NCI-H2107 treated with DMSO at 0.1 percent for 48 hours (cell line): ENCODE measurements around the gene SYT10.
"Not testable (repeated sequence)": the region's sequence is repeated elsewhere in the genome, so short reads cannot be mapped to it uniquely, and the experiment has no call there.

Experiments used
- DNase-seq: peaks from one replicate; lab custom pipeline; 2025; ENCODE audit not compliant: unreplicated experiment; lab: John Stamatoyannopoulos, UW

The SYT10 gene, protein sequence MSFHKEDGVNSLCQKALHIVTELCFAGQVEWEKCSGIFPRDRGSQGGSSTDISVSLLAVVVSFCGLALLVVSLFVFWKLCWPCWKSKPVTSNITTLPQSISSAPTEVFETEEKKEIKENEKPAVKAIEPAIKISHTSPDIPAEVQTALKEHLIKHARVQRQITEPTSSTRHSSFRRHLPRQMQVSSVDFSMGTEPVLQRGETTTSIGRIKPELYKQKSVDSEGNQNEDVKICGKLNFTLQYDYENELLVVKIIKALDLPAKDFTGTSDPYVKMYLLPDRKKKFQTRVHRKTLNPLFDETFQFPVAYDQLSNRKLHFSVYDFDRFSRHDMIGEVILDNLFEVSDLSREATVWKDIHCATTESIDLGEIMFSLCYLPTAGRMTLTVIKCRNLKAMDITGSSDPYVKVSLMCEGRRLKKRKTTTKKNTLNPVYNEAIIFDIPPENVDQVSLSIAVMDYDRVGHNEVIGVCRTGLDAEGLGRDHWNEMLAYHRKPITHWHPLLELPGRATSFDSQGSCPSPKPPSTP

DNA sequence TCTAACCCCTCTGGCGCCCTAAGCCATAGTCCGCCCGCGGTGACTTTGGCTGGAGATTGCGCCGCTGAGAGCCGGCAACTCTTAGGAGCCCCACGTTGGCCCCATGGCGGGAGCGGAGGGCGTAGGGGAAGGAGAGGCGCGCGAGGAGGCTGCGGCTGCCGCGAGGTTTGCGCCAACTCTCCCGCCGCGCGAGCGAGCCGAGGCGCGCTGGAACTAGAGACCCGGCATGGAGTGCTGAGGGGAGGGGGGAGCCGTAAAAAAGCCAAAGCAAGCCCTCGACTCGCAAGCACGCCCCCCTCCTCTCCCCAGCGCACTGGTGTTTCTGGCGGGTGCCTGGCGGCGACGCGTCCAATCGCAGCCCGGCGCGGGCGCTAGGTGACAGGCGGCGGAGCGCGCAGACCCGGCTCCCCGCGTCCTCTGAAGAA lies at the start of gene SYT10:
TSS of gene SYT10 (minus strand) at position 233 of the 425 bp plus-strand sequence. CDS start 297 bp downstream, outside the sequence.
- DNase-seq = peak; percentile 9

DNA sequence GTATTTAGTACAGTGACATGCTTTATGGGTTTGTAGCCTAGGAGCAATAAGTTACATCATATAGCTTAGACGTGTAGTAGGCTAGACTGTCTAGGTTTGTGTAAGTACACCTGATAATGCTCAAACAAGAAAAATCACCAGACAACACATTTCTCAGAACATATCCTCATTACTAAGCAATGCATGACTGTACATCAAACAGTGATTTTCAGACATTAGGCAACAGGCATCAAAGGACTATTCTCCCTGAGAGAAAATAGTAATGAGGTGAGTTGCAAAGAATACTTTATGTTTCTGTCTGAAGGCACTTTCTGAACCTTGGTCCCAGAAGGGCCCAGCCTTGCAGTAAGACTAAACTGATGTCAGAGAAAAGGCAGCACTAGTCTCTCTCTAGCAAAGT lies 48.4 kb upstream of the SYT10 start:
- DNase-seq = no peak

DNA sequence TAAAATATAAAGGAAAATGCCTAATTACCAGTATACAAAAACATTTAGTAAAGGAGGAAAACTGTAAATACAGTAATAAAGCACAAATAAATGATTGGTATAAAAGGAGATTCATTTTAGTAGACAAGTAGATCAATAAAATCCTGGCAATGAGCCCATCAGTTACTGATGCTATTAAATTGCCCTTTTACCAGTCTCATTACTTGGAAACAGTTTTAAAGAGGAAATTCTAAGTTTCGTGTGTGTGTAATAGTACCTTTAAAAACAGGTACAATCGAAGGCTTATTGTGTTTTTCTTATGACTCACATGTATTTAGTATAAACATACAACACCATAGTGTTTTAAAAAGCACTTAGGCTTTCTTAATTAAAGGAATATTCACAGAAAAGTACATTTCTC lies 46.4 kb upstream of the SYT10 start:
- DNase-seq = no peak

DNA sequence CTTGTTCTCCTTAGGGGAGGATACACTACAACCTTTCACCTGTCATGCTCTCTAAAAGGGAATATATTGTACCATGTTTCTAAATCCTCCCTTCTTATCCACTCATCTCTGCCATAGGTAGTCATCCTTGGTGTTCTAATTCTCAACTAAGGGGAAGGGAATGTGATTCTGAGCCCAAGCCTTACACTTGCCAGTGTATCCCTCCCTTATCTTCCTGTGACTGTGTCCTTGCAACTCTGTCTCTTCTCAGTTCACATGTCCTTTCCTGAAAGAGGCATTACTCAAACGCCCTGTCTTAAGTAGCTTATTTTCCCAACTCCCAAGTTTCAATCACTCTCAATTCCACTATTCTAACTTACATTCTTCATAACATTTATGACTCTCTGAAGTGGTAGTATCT lies 44.5 kb upstream of the SYT10 start:
- no peak for DNase-seq

DNA sequence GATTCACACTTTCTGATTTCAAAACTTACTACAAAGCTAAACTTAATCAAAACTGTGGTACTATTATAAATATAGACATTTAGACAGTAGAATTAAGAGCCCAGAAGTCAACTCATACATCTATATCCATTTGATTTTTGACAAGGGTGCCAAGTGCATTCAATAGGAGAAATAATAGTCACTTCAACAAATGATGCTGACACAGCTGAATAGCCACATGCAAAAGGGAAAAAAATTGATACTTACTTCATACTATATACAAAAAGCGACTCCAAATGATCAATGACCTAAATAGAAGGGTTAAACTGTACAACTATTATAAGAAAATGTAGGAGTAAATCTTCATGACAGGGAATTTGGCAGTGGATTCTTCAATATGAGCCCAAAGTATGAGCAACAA lies 40.7 kb upstream of the SYT10 start:
- no peak for DNase-seq

DNA sequence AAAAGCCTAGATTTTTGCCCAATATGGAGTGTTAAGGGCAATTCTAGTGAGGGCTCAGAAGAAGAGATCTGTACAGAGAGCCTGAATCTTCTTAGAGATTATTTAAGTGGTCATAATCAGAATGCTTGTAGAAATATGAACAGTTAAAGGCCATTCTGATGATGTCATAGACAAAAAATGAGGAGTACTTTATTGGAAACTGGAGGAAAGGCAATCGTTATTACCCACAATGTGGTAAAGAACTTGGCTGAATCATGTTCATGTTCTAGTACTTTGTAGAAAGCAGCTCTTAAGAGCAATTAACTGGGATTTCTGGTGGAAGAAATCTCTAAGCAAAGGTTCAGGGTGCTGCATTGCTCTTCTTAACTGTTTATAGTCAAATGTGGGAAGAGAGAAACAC lies 36.4 kb upstream of the SYT10 start:
- no peak for DNase-seq

DNA sequence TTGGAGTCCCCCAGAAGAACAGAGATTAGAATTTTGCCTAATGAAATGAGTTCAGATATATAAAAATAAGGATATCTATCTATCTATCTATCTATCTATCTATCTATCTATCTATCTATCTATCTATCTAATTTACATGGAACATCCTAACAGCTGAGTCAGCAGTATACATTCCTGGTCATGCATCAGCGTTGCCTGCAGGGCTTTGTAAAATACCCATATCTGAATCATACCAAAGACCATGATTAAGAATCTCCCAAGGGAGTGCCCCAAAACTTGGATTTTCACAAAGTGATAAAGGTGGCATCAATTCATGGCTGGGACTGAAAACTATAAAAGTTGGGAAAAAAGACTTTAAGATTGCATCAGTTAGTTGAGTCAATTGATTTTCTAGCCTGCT lies 32.7 kb upstream of the SYT10 start:
- no peak for DNase-seq

DNA sequence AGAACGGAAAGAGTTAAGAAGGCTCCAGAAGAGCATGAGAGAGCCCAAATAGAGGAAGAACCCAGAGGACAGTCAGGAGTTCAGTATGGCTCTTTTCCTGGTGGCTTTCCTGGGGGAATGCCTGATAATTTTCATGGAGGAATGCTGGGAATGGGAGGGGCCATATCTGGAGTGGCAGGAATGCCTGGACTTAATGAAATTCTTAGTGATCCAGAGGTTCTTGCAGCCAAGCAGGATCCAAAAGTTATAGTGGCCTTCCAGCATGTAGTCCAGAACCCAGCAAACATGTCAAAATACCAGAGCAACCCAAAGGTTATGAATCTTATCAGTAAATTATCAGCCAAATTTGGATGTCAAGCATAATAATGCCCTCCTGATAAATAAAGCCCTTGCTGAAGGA lies 15.5 kb upstream of the SYT10 start:
- DNase-seq = no peak

DNA sequence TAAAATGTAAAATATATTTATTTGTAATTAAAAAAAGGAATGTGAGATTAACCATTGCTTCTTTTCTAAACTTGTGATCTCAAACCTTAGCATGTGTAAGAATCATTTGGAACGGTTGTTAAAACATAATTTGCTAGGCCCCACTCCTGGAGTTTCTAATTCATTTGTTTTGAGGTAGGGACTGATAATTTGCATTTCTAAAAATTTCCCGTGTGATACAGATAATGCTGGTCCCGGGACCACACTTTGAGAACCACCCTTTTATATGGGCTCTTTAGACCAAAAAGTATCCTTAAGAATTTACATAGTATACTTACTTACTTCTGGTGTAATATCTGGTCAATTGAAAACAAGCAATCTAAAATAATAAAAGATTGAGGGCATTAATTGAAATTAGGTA lies 10.9 kb upstream of the SYT10 start:
- DNase-seq = no peak

DNA sequence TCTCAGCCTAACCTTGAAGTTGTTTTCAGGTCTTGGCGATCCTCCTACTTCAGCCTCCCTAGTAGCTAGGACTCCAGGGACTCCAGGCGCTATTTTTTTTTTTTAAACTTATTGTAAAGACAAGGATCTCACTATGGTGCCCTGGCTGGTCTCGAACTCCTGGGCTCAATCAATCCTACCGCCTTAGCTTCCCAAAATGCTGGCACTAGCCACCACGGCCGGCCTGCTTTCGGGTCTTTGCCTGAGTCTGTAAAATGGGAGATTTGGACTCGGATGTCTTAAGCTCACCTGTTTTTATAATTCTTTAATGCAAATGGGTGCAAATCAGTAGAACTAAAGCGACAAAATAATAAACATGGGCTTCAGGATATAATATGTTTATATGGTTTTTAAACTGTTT lies 858 bp upstream of the SYT10 start:
- DNase-seq = no peak

DNA sequence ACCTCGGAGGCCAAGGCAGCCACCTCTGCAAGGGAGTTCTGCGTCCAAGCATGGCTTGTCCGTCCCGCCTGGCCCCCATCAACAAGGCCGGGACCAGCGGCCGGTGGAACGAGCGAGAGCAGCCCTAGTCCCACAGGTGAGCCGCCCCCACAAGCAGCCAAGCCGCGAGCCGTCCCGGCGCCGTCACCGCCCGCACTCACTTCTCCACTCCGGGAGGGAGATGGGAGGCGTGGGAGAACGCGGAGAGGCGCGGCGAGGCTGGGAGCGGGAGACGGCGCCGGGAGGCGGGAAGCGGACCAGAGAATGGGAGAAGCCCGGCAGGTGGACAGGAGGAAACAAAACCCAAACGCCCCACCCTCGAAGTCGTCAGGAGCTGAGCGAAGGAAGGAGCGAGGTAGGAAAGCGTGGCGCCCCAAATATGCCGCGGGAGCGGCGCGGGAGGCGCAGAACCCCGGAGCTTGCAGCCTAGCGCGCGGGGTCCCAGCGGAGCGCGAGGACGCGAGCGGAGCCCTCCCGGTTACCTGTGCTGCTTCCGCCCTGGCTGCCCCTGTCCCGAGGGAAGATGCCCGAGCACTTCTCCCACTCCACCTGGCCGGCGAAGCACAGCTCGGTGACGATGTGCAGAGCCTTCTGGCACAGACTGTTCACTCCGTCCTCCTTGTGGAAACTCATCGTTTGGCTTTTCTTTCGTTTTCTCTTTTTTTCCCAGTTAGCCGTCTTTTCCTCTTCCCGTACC lies 600 bp downstream of the SYT10 start:
- DNase-seq = no peak

DNA sequence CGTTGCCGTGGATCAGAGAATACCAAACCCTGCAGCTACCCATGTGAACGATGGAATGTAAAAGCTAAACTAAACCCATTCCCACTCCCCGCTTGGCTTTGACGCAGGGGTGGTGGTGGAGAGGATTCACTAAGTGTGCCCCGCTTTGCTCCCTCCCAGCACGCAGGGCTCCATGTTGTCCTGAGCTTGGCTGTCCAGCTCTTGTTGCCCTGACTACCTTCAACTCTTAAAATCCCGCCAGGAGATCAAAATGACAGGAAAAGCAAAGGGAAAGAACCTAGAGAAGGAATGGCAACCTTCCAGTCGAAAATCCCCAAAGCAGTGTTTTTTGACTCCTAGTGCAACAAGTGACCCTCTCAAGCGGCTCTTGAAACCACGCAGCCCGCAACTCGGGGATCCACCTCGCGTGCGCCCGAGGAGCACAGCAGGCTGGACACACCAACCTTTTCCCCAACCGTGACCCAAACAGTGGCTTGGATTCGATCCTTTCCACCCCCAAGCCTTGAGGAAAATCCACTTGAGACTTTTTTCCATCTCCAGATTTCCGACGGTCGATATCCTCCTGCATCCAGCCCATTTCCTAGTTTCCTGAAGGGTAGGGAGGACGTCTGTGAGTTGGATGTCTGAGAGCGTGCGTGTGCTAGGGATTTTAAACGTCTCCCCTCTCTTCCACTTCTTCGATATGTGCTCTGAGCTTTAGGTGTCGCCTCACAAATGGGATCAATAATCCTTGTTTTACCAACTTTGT lies 1.4 kb downstream of the SYT10 start:
- DNase-seq = no peak

DNA sequence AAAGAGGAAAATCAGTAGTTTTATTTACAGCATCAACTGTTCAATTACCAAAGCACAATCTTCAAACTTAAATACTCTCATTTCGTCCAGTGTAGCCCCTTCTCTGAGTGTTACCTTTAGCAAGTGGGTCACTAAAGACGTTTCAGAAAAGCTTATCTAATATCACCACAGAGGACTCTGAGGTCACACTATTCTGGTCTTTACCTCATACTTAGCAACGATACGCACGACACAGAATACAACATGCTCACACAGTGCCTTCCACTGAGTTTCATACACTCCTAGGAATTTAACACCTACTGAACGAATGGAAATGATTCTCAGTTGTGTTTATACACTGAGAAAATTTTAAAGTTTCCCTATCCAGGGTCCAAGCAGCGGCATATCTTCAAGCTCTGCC lies 2.0 kb downstream of the SYT10 start:
- no peak for DNase-seq

DNA sequence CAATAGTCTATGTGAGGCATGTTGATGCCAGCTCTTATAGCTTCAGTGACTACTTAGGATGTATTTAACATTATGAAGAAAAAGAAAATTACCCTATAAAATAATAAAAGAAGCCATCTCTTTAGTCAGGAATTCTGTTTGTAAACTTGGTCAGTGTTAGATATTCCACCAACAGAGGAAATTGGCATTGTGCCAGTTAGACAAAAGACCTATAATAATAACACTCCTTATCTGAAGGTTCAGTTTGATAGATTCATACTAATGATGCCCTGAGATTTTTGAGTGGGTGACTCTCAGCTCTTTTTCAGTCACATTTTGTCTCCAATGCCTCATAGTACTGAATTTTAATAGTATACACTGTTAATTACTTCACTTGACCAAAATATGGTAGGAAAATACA lies 6.6 kb downstream of the SYT10 start:
- no peak for DNase-seq

DNA sequence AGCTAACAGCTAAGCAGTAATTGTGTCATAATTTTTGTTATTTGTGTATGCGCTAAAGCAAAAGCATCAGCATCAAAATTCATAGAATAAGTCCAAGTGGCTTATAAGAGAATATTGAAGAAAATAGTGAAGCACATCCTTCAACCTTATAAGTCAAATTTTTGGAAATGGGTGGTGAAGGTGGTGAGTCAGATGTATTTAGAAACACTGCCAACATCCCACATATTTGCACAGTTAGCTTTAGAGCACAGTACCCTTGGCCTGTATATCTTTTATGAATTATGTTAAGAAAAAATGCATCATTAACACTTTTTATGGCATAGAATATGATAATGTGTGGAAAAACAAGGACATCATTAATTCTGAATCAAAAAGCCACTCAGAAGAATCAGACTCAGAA lies 8.0 kb downstream of the SYT10 start:
- DNase-seq = no peak

DNA sequence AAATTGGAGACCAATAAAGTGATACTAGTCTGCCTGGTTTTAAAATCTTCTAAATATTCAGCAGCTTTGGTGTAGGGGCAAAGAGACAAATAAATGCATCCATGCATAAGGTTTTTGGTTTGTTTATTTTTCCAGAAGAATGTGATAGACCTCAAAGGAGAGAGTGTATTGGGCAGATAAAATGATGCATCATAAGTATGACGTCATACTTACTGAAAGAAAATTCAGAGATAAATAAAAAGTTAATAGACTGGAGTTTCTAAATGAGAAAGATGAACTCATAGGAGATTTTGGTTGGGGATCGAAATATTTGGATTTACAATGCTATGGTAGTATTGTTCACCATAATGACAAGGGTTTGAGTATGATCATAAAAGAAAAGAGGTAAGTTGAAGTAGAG lies 10.2 kb downstream of the SYT10 start:
- no peak for DNase-seq

DNA sequence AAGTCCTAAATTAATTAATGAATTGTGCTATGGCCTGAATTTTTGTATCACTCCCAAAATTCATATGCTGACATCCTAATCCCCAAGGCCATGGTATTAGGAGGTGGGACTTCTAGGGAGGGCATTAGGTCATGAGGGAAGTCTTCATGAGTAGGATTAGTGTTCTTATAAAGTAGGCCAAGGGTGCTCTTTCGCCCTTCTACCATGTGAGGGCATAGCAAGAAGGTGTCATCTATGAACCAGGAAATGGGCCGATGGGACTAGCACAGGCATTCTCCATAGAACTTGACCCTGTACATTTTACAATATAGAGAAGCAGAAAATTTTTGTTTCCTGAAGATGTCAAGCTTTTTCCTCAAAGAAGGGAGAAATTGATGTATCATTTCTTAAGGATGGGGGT lies 12.5 kb downstream of the SYT10 start:
- no peak for DNase-seq

DNA sequence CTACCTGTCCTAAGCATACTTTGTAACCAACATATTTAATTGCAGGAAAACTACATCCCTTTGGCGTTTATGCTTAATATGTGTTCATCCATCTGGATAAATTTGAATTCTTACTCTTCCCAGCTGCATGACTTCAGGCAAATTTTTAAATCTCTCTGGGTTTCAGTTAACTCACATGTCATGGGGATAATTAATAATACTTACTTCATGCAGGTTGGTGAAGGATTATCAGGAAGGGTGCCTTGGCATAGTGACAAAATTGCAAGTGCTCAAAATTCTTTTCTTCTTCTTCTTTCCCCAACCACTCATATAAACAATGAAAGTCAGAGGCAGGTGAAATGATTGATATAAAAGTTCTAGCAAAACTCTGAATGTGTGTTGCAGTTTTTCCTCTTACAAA lies 15.9 kb downstream of the SYT10 start:
- DNase-seq = no peak

DNA sequence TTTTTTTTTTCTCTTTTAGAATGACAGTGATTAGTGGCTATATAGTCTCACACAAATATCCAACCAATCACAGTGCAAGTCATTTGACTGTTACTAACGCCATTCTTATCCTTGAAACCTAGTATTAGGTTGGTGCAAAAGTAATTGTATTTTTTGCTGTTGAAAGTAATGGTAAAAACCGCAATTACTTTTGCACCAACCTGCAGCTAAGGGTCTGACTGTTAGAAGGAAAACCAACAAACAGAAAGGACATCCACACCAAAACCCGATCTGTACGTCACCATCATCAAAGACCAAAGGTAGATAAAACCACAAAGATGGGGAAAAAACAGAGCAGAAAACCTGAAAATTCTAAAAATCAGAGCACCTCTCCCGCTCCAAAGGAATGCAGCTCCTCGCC lies 27.2 kb downstream of the SYT10 start:
- DNase-seq = not testable (repeated sequence)

DNA sequence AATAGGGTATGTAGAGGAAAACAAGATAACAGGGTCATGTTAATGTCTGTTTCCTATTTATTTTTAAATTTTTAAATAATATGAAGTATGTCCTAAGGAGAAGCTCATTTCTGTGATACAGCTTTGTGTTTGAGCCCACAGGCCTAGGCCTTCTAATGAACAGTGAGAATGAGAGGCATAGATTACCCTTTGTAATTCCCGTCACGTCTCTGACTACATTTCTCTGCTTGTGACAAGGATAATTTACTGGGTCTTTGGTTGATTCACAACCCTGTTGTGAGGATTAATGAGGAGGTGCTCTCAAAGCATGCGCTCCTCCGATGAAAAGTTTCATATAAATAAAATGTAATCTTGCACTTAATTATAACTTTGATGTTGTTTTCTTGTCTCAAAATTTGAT lies 56.1 kb downstream of the SYT10 start:
- DNase-seq = no peak

DNA sequence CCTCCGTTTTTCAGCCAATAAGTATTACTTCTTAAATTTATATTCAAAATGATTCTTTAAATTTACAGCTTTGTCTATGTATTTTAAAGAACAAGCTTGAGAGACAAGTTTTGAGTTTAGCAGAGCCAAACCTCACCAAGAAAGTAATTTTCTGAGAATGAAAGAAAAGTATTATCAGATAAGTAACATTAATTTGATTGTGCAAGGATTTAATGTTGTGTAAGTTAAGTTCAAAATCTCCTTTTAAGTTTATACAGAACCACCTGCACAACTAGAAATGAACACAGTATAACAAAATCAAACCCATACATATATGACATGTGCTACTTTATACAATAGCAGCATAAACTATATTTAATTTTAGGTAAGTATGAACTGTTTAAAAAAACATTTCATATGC lies 63.5 kb downstream of the SYT10 start:
- no peak for DNase-seq

DNA sequence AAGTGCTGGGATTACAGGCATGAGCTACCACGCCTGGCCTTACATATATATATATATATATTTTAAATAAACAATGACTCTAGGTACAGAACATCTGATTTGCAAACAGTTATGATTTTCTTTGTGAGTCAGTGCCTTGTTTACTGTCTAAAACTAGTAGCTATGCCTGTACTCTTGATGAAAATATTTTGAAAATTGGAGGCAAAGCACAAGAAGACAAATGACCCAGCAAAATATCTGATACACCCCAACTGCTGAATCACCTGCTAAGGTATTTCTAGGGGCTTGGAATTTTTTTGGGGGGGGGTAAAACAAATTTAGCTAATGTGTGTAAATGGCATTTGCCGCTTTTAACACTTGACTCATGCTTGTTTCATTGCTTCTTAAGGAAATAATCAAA lies 69.3 kb downstream of the SYT10 start:
- no peak for DNase-seq
